HG02763 (cell line): Measurements from ENCODE around the gene SNX11.

ENCODE experiments used
- ATAC-seq: cut with Tn5 transposase; IDR thresholded peaks from one replicate; pipeline ENCODE4 v1.9.1; 2021; ENCODE audit warnings: mild to moderate bottlenecking, moderate library complexity; ENCODE audit not compliant: unreplicated experiment

Gene SNX11

GRCh38 chr17:48093341-48094045 lies 14.1 kb upstream of the SNX11 start:
- no peak for ATAC-seq

GRCh38 chr17:48095611-48096010 lies 12.0 kb upstream of the SNX11 start:
- ATAC-seq: no peak

GRCh38 chr17:48100160-48100559 lies 7.4 kb upstream of the SNX11 start:
- ATAC-seq: no peak

GRCh38 chr17:48100591-48101011 lies 7.0 kb upstream of the SNX11 start:
- ATAC-seq: no peak

- ATAC-seq: peak; percentile 90
Observed at GRCh38 chr17:48101012-48101720, 6.4 kb upstream of the SNX11 start, which contains the start of gene CBX1. Gene CBX1, minus strand, starts transcription at chr17:48101478. Its CDS starts 24,474 bp downstream, at chr17:48077004.

- no peak for ATAC-seq
Observed at GRCh38 chr17:48102043-48102750, 5.4 kb upstream of the SNX11 start.

DNA sequence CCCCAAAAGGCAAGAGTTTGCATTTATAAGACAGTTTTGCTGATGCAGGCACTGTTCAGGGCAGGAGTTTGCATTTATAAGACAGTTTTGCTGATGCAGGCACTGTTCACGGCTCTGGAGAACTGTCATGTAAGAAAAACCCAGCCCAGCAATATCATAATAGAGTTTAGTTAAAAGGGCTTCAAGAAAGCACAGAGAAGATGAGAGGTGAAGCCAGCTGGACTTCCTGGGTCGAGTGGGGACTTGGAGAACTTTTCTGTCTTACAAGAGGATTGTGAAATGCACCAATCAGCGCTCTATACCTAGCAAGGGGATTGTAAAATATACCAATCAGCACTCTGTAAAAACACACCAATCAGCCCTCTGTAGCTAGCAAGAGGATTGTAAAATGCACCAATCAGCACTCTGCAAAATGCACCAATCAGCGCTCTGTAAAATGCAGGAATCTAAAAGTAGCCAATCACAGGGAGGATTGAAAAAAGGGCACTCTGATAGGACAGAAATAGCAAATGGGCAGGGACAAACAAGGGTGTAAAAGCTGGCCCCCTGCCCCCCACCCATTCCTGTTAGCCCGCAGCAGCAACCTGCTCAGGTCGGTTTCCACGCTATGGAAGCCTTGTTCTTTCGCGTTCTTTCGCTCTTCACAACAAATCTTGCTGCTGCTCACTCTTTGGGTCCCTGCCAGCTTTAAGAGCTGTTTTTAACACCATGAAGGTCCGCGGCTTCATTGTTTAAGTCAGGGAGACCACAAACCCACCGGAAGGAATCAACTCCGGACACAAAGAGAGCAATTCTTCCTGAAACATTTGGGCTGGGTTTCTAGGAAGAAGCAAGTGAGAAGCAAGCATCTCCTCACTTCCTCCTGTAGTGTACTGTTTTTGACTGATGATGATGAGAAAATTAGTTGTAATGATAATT lies 4.5 kb upstream of the SNX11 start:
- no peak for ATAC-seq

GRCh38 chr17:48104440-48104839 lies 3.1 kb upstream of the SNX11 start:
- no peak for ATAC-seq

DNA sequence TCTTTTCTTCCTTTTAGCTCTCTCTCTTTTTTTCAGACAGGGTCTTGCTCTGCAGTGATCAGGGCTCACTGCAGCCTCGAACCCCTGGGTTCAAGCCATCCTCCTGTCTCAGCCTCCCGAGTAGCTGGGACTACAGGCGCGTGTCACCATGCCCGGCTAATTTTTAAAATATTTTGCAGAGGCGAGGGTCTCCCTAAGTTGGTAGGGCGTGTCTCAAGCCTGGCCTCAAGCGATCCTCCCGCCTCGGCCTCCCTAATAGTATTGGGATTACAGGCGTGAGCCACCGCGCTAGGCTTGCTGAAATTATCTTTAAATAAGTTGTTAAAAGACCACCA lies 797 bp upstream of the SNX11 start:
- no peak for ATAC-seq

DNA sequence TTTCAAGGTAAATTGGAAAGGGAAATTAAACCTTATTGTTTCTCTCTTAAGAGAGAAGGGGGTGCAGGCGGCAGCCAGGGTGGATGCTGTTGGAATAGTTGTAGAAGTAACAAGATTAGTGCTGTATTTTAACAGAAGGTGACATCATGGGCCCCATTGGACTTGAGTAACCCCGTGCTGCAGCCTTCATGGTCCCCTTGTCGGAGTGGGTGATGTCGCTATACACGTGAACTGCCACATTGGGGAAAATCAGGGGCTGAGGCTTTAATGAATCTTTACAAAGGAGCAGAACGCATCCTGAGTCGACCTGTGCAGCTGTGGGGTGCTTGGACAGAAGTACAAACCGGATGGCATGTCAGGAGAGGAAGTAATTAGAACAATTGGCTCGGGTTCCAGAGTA lies 3.2 kb downstream of the SNX11 start:
- no peak for ATAC-seq

GRCh38 chr17:48111937-48112241 lies 4.3 kb downstream of the SNX11 start:
- ATAC-seq: no peak

DNA sequence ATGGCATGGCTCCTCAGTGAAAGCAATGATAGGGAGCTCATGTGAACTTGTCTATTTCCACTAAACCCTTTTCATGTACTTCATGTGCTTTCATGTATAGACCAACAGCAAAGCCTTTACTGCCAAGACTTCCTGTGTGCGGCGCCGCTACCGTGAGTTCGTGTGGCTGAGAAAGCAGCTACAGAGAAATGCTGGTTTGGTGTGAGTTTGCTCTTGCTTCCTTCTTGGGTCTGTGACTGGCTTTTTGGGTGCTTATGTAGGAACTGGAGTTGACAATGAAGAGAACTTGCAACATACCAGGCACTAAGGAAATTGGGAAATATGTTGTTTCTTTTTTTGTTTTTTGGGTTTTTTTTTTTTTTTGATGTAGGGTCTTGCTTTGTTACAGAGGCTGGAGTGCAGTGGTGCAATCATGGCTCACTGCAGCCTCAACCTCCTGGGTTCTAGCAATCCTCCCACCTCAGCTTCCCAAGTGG lies 5.7 kb downstream of the SNX11 start:
- ATAC-seq: peak; percentile 42

GRCh38 chr17:48121923-48122664 lies 14.5 kb downstream of the SNX11 start:
- no peak for ATAC-seq

- no peak for ATAC-seq
Observed at GRCh38 chr17:48122665-48123045, 15.1 kb downstream of the SNX11 start.

DNA sequence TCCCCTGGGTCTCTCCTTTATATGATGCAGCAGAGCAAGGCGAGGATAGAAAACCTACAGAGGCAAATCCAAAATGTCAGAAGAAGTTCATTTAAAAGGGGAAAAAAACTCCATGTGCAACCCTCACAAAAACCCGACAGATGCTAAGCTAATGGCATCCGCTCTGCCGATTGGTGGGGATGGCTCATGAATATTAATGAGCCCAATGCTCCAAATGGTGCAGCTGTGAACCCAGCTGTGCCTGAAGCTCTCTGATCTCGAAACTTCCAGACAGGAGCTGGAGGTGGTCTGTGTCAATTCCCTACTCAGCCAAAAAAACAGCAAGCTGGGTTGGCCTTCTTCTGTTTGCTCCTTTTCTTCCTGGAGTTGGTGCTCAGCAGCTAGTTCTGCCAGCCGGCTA lies 15.5 kb downstream of the SNX11 start:
- no peak for ATAC-seq

DNA sequence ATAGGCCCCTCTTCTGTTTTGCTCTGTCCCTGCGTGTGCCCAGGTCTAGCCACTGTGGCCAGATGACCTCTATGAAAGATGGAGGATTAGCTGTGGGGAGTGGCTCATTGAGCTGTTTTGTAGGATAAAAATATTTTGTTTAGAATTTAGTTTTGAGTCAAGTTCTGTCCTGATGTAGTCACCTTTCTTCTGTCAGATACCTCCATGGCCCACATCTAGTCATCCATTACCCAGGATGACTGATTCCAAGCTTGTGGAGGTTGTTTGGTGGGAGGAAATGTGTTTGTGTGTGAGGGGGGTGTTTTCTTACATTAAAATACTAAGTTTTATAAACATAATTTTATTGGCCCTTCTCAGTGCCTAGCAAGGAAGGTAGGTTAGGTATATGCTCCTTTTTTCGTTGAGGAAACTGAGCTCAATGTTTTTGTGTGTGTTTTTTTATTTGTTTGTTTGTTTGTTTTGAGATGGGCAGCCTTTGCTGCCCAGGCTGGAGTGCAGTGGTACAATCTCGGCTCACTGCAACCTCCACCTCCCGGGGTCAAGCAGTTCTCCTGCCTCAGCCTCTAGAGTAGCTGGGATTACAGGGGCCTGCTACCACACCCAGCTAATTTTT lies 16.3 kb downstream of the SNX11 start:
- ATAC-seq: no peak

- no peak for ATAC-seq
Observed at GRCh38 chr17:48125829-48126531, 18.4 kb downstream of the SNX11 start.

DNA sequence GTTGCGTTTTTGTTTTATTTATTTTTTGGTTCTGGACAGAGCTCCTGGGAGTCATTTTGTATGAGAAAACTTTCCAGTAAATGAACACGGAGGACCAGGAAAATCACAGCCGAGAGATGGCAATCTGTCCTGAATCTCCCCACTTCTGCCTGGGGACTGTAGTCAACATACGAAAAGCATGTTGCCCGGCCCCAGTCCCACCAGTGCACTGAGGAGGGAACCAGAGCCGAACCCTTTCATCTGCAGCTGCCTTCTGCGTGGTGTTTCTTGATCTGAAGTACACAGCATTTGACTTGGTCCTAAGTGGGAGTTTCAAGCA lies 18.9 kb downstream of the SNX11 start:
- no peak for ATAC-seq

DNA sequence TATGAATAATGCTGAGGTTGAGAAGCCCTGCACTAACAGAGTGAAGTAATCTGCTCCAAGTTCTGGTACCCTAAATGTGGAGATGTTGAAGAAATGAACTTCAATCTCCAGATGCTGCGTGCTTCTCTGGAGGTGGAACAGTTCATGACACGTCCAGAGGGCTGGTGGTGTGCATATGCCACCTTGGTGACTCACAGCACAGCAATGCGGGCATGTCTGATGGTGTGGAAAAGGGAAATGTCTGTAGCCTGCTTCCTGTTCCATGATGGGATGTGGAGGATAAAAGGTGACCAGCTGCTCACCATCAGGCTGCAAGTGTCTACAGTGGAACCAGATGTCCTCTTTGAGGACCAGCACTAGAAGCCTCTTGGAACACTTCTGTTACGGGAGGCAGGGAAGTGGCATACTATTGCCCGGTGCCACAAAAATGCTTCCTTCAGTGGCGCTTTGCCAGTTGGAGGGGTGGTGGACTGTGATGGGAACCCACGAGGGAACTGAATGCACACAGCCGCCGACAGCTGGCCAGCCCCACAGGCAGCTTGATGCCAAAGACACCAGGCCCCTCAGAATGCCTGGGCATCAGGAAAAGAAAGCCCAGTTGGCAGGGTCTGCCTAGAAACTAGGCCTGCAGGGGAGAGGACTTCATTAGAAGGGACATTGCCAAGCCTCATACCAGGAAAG lies 19.9 kb downstream of the SNX11 start:
- no peak for ATAC-seq
